Hepatocyte (in vitro differentiated cells): ENCODE results near the gene CRYGS.

Source experiments
- EZH2 ChIP-seq: fragments of 200-600 bp; sonication (generic); IDR thresholded peaks from 2 replicates; pipeline ENCODE4 v1.6.1; 2016; ENCODE audit warnings: antibody characterized with exemption, mild to moderate bottlenecking, borderline replicate concordance
- EZH2phosphoT487 ChIP-seq: fragments of 200-600 bp; sonication (generic); IDR thresholded peaks from one replicate; pipeline ENCODE4 v1.6.1; 2018; ENCODE audit warnings: antibody characterized with exemption, mild to moderate bottlenecking, low read depth, moderate library complexity; ENCODE audit not compliant: unreplicated experiment, severe bottlenecking
- TF ChIP-seq, protein P1 (sequence below): fragments of 200-600 bp; sonication (generic); IDR thresholded peaks from 2 replicates; pipeline ENCODE4 v1.5.1; 2016; ENCODE audit warnings: antibody characterized with exemption, mild to moderate bottlenecking; ENCODE audit not compliant: poor library complexity

DNA sequence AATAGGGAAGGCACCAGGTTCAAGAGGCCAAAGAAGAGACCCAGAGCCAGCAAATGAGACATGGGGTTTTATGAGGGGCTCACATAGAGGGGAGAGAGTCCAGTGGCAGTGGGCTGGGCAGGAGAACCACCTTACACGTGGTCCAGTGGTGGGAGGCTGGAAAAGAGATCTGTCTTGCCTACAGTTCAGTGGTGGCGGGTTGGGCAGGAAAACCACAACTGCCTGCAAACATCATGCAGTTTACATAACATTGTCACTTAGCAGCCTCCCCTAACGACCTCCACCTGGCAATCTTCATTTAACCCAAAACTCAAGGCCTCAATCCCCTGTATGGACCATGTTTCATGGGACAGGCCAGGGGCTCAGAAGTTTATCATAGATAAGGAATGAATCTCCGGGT, 29.1 kb downstream of the CRYGS start:
- TF ChIP-seq, protein P1, sequence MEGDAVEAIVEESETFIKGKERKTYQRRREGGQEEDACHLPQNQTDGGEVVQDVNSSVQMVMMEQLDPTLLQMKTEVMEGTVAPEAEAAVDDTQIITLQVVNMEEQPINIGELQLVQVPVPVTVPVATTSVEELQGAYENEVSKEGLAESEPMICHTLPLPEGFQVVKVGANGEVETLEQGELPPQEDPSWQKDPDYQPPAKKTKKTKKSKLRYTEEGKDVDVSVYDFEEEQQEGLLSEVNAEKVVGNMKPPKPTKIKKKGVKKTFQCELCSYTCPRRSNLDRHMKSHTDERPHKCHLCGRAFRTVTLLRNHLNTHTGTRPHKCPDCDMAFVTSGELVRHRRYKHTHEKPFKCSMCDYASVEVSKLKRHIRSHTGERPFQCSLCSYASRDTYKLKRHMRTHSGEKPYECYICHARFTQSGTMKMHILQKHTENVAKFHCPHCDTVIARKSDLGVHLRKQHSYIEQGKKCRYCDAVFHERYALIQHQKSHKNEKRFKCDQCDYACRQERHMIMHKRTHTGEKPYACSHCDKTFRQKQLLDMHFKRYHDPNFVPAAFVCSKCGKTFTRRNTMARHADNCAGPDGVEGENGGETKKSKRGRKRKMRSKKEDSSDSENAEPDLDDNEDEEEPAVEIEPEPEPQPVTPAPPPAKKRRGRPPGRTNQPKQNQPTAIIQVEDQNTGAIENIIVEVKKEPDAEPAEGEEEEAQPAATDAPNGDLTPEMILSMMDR = no peak
- TF ChIP-seq EZH2phosphoT487 (no peak), EZH2 (no peak)
